ENCODE measurements around the gene ZNF678.

ZNF678 gene

GRCh38 chr1:227662933-227663332 lies 99.6 kb downstream of the ZNF678 start:
- no peak for ATAC-seq
- no peak for TF ChIP-seq ZC3H10 (CRISPR knock-in tag; IDR thresholded peaks at IDR 0.05)
- TF ChIP-seq PATZ1 (CRISPR knock-in tag; IDR thresholded peaks at IDR 0.05; ENCODE audit: borderline replicate concordance): no peak

- no peak for ATAC-seq
- TF ChIP-seq POU6F1 (CRISPR knock-in tag; IDR thresholded peaks at IDR 0.05; ENCODE audit: borderline replicate concordance, low read depth) (no peak), ZNF70 (CRISPR knock-in tag; IDR thresholded peaks at IDR 0.05) (no peak), ZFP3 (CRISPR knock-in tag; IDR thresholded peaks at IDR 0.05) (no peak)
Measured at GRCh38 chr1:227666286-227666685, 102.9 kb downstream of the ZNF678 start.

- no peak for TF ChIP-seq PATZ1 (CRISPR knock-in tag; IDR thresholded peaks at IDR 0.05; ENCODE audit: borderline replicate concordance)
- TF ChIP-seq SNAI2 (CRISPR knock-in tag; IDR thresholded peaks at IDR 0.05): no peak
- TF ChIP-seq TOX (CRISPR knock-in tag; IDR thresholded peaks at IDR 0.05; ENCODE audit: borderline replicate concordance): no peak
- TF ChIP-seq GLIS3 (CRISPR knock-in tag; IDR thresholded peaks at IDR 0.05): no peak
- no peak for TF ChIP-seq POU6F1 (CRISPR knock-in tag; IDR thresholded peaks at IDR 0.05; ENCODE audit: borderline replicate concordance, low read depth)
- no peak for TF ChIP-seq ZFP30 (CRISPR knock-in tag; IDR thresholded peaks at IDR 0.05)
Measured at GRCh38 chr1:227673441-227673840, 110.1 kb downstream of the ZNF678 start.

GRCh38 chr1:227685807-227686206 lies 122.5 kb downstream of the ZNF678 start:
- ATAC-seq: no peak
- TF ChIP-seq ZNF8 (CRISPR knock-in tag; IDR thresholded peaks at IDR 0.05) (no peak), GLIS3 (CRISPR knock-in tag; IDR thresholded peaks at IDR 0.05) (no peak), ARNTL (CRISPR knock-in tag; IDR thresholded peaks at IDR 0.05; ENCODE audit: borderline replicate concordance, low read depth) (no peak), ISL1 (CRISPR knock-in tag; IDR thresholded peaks at IDR 0.05) (no peak), POU6F1 (CRISPR knock-in tag; IDR thresholded peaks at IDR 0.05; ENCODE audit: borderline replicate concordance, low read depth) (no peak), CREB5 (CRISPR knock-in tag; IDR thresholded peaks at IDR 0.05; ENCODE audit: low read depth) (no peak), TCF4 (CRISPR knock-in tag; IDR thresholded peaks at IDR 0.05; ENCODE audit: borderline replicate concordance) (no peak), ZFP30 (CRISPR knock-in tag; IDR thresholded peaks at IDR 0.05) (no peak), PATZ1 (CRISPR knock-in tag; IDR thresholded peaks at IDR 0.05; ENCODE audit: borderline replicate concordance) (no peak), ESRRG (CRISPR knock-in tag; IDR thresholded peaks at IDR 0.05) (no peak), ZFP3 (CRISPR knock-in tag; IDR thresholded peaks at IDR 0.05) (no peak), RARB (CRISPR knock-in tag; IDR thresholded peaks at IDR 0.05) (no peak), OSR1 (CRISPR knock-in tag; IDR thresholded peaks at IDR 0.05) (no peak), CSRNP3 (CRISPR knock-in tag; IDR thresholded peaks at IDR 0.05) (no peak), ZNF565 (CRISPR knock-in tag; conservative IDR thresholded peaks at IDR 0.05; ENCODE audit: low read depth) (no peak)

More at GRCh38 chr1:227673441-227673840, 110.1 kb downstream of the ZNF678 start:
- ATAC-seq: no peak
